Gastrocnemius medialis (tissue), 4 donors: ENCODE results near the gene ALK. TPM values are rescaled to one million over a fixed set of nuclear protein-coding genes. Genes with fewer than 3 reads are reported as not detected.

Experiments used
- ATAC-seq, 2 donors: fragments of 150-250 bp; one replicate each; pipeline ENCODE4 v1.9.1; 2016
- DNase-seq, 2 donors: peaks; one replicate each; pipeline ENCODE4 v3.0.0-alpha.2; 2019
- H3K27ac ChIP-seq, 4 donors: fragments of 200-600 bp; sonication (generic); 1 replicate in 1 of 4; 2 replicates in 3 of 4; pipeline ENCODE4 v1.5.1; 2016 to 2018; ENCODE audit warnings: mild to moderate bottlenecking in 2 of 4, moderate library complexity in 1 of 4
- H3K27me3 ChIP-seq, 3 donors: fragments of 200-600 bp; sonication (generic) in 2 of 3; 1 replicate in 1 of 3; 2 replicates in 2 of 3; pipeline versions ENCODE4 v1.5.1 to v1.6.0; 2016 to 2019; ENCODE audit warnings: mild to moderate bottlenecking in 1 of 3, moderate library complexity in 1 of 3
- H3K36me3 ChIP-seq, 2 donors: fragments of 200-600 bp; sonication (generic) in 1 of 2; one replicate each; pipeline ENCODE4 v1.5.1; 2017 to 2018
- H3K4me1 ChIP-seq, 2 donors: fragments of 200-600 bp; sonication (generic) in 1 of 2; one replicate each; pipeline ENCODE4 v1.5.1; 2016 to 2017; ENCODE audit warnings: mild to moderate bottlenecking in 2 of 2
- H3K4me3 ChIP-seq, 4 donors: fragments of 200-600 bp; sonication (generic) in 3 of 4; 1 replicate in 1 of 4; 2 replicates in 3 of 4; pipeline ENCODE4 v1.5.1; 2016 to 2019; ENCODE audit warnings: mild to moderate bottlenecking in 2 of 4
- H3K9me3 ChIP-seq, 3 donors: fragments of 200-600 bp; sonication (generic) in 2 of 3; 1 replicate in 1 of 3; 2 replicates in 2 of 3; pipeline ENCODE4 v1.5.1; 2016 to 2019
- CTCF ChIP-seq, 5 experiments: fragments of 450-650 bp in 3 of 5; fragments of 200-600 bp in 2 of 5; sonication (generic) in 2 of 5; IDR thresholded peaks in 4 of 5; conservative IDR thresholded peaks in 1 of 5; 1 replicate in 4 of 5; 2 replicates in 1 of 5; pipeline ENCODE4 v1.5.1; 2016 to 2019; ENCODE audit warnings: antibody characterized with exemption in 5 of 5, mild to moderate bottlenecking in 3 of 5, moderate library complexity in 3 of 5
- POLR2A ChIP-seq, 2 donors: fragments of 450-650 bp; IDR thresholded peaks; one replicate each; pipeline ENCODE4 v1.6.1; 2017; ENCODE audit warnings: antibody characterized with exemption in 2 of 2, mild to moderate bottlenecking in 2 of 2, moderate library complexity in 2 of 2
- in situ Hi-C, 4 donors: fragments of 200-750 bp; cut with MboI; loops; one replicate each; pipeline versions ENCODE4 v1.15.0 to v1.8.0; 2017; ENCODE audit warnings: low sequenced_read_pairs in 4 of 4
- intact Hi-C: fragments of 100-400 bp; cut with DNase I; formaldehyde crosslinking; loops from one replicate; pipeline ENCODE4 v1.15.1; 2023; ENCODE audit warnings: low total_unique reads
- total RNA-seq, 4 donors: library from RNA; depleted of rRNA; stranded (reverse); fragments of >200 nt; gene quantifications; one replicate each; pipeline versions ENCODE4 v1.1.0 to v1.2.3, GENCODE V29; 2016

Gene ALK
- total RNA-seq, 4 donors from 2014 or later, result not detected

- no peak overlapping the region for H3K27ac ChIP-seq
- no peak overlapping the region for H3K4me3 ChIP-seq
- no peaks in the 10 kb centered on the region for H3K9me3 ChIP-seq
- in situ Hi-C loops (no loop called here), intact Hi-C loops (no loop called here)
- no peaks in the 10 kb centered on the region for H3K27me3 ChIP-seq
- DNase-seq (no peak), ATAC-seq (no peak)
- no peaks in the 10 kb centered on the region for H3K4me1 ChIP-seq
- no peaks in the 10 kb centered on the region for H3K36me3 ChIP-seq
- TF ChIP-seq CTCF (IDR thresholded peaks at IDR 0.05 in 4 of 5, conservative IDR thresholded peaks at IDR 0.05 in 1 of 5) (no peak), POLR2A (IDR thresholded peaks at IDR 0.05) (no peak)
These were observed 314.4 kb downstream of the ALK start for GRCh38 chr2:29607038-29607420.

GRCh38 chr2:29606104-29607037 is 315.0 kb downstream of the ALK start:
- DNase-seq (no peak), ATAC-seq (no peak)
- Histone ChIP-seq H3K27me3 (no peaks in the 10 kb centered on the region), H3K36me3 (no peaks in the 10 kb centered on the region), H3K4me3 (no peak overlapping the region), H3K4me1 (no peaks in the 10 kb centered on the region), H3K27ac (no peak overlapping the region), H3K9me3 (no peaks in the 10 kb centered on the region)
- intact Hi-C loops (no loop called here), in situ Hi-C loops (no loop called here)
- TF ChIP-seq CTCF (IDR thresholded peaks at IDR 0.05 in 4 of 5, conservative IDR thresholded peaks at IDR 0.05 in 1 of 5), result no peak
- TF ChIP-seq POLR2A (IDR thresholded peaks at IDR 0.05), result no peak

- DNase-seq (no peak), ATAC-seq (no peak)
- H3K27ac ChIP-seq, result no peak overlapping the region
- no peaks in the 10 kb centered on the region for H3K27me3 ChIP-seq
- H3K9me3 ChIP-seq, result no peaks in the 10 kb centered on the region
- intact Hi-C loops, result no loop called here
- H3K36me3 ChIP-seq, result no peaks in the 10 kb centered on the region
- TF ChIP-seq CTCF (IDR thresholded peaks at IDR 0.05 in 4 of 5, conservative IDR thresholded peaks at IDR 0.05 in 1 of 5) (no peak), POLR2A (IDR thresholded peaks at IDR 0.05) (no peak)
- in situ Hi-C loops, result no loop called here
- no peak overlapping the region for H3K4me3 ChIP-seq
- no peaks in the 10 kb centered on the region for H3K4me1 ChIP-seq
These were observed 318.0 kb downstream of the ALK start for GRCh38 chr2:29603341-29603740.

GRCh38 chr2:29601872-29602271 is 319.5 kb downstream of the ALK start:
- TF ChIP-seq CTCF (IDR thresholded peaks at IDR 0.05 in 4 of 5, conservative IDR thresholded peaks at IDR 0.05 in 1 of 5) (no peak), POLR2A (IDR thresholded peaks at IDR 0.05) (no peak)
- Histone ChIP-seq H3K4me1 (peaks cover 0 to 6% of the 10 kb centered on the region in 2 donors), H3K9me3 (no peaks in the 10 kb centered on the region), H3K36me3 (no peaks in the 10 kb centered on the region), H3K27ac (no peak overlapping the region), H3K27me3 (no peaks in the 10 kb centered on the region), H3K4me3 (no peak overlapping the region)
- in situ Hi-C loops, result no loop called here
- intact Hi-C loops, result no loop called here
- DNase-seq, result no peak
- no peak for ATAC-seq
